H1 (cell line): ENCODE data around the gene HRH2.
"Not testable (repeated sequence)": the region's sequence is repeated elsewhere in the genome, so short reads cannot be mapped to it uniquely, and the experiment has no call there.

Experiments used
- CTCF ChIP-seq, 3 experiments: IDR thresholded peaks; 1 replicate in 2 of 3; 2 replicates in 1 of 3; pipeline versions ENCODE4 v1.5.1 to v1.6.1; 2011; ENCODE audit warnings: low read length in 3 of 3, mild to moderate bottlenecking in 3 of 3, inconsistent platforms in 2 of 3, low read depth in 1 of 3, moderate library complexity in 1 of 3; ENCODE audit not compliant: insufficient read depth in 1 of 3; ENCODE audit errors: control extremely low read depth in 1 of 3
- EZH2 ChIP-seq: fragments of 200-600 bp; sonication (generic); IDR thresholded peaks from 2 replicates; pipeline ENCODE4 v1.7.1; 2012; ENCODE audit warnings: low read depth, mild to moderate bottlenecking, moderate library complexity, low read length, inconsistent platforms; ENCODE audit not compliant: severe bottlenecking
- POLR2A ChIP-seq, 2 experiments: IDR thresholded peaks; 1 replicate in 1 of 2; 2 replicates in 1 of 2; pipeline ENCODE4 v1.6.1; 2011; ENCODE audit warnings: low read depth in 2 of 2, low read length in 2 of 2, mild to moderate bottlenecking in 2 of 2; ENCODE audit errors: control extremely low read depth in 1 of 2
- POLR2AphosphoS5 ChIP-seq: IDR thresholded peaks from 2 replicates; pipeline ENCODE4 v1.6.1; 2011; ENCODE audit warnings: low read depth, low read length
- SP1 ChIP-seq: IDR thresholded peaks from 2 replicates; pipeline ENCODE4 v1.6.1; 2011; ENCODE audit warnings: low read depth, low read length
- SP2 ChIP-seq: IDR thresholded peaks from 2 replicates; pipeline ENCODE4 v1.6.1; 2012; ENCODE audit warnings: mild to moderate bottlenecking, low read length, inconsistent platforms
- TAF1 ChIP-seq: IDR thresholded peaks from 2 replicates; pipeline ENCODE4 v1.6.1; 2011; ENCODE audit warnings: mild to moderate bottlenecking, low read depth, low read length

GRCh38 chr5:175650430-175651205 lies 7.3 kb upstream of the HRH2 start:
- not testable (repeated sequence) for TF ChIP-seq EZH2; POLR2AphosphoS5; CTCF (IDR thresholded peaks at IDR 0.05; ENCODE audit: control extremely low read depth in 1 of 3, insufficient read depth in 1 of 3, low read depth in 1 of 3, low read length in 3 of 3); TAF1; POLR2A (IDR thresholded peaks at IDR 0.05; ENCODE audit: control extremely low read depth in 1 of 2, low read depth in 2 of 2, low read length in 2 of 2); SP2; SP1
